Stimulated activated CD8-positive, alpha-beta memory T cell treated with anti-CD3 and anti-CD28 coated beads, Interleukin-12 subunit alpha, Interleukin-12 subunit beta, amount 100 ng/mL, for 1 hour (primary cell): Measurements from ENCODE around the gene ATP6V0A4.
A peak's percentile ranks its signal among the peaks of the same experiment; 100 is the strongest.
"Not testable (repeated sequence)": the region's sequence is repeated elsewhere in the genome, so short reads cannot be mapped to it uniquely, and the experiment has no call there.

Source experiments
- DNase-seq: peaks from one replicate; pipeline ENCODE4 v3.0.0-alpha.2; 2020; ENCODE audit warnings: low read depth

ATP6V0A4 gene

GRCh38 chr7:138750473-138750872 is 47.5 kb downstream of the ATP6V0A4 start:
- DNase-seq: no peak

GRCh38 chr7:138749960-138750359 is 48.0 kb downstream of the ATP6V0A4 start:
- DNase-seq: no peak

DNA sequence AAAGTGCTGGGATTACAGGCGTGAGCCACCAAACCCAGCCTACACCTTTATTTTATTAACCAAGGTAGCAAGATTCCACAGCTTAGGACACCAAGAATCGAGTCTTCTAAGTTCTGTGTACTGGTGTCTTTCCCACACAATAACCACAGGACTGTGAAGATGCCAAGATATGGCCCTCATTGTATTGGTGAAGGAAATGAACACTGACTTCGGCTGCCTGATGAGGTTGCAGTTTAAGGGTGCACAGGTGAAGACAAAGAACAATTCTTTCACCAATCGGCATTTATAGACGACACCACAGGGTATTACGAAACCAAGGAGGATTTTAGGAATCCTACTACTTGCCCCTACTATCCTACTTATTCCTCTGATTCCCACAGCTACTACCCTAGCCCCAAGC is 49.3 kb downstream of the ATP6V0A4 start:
- no peak for DNase-seq

DNA sequence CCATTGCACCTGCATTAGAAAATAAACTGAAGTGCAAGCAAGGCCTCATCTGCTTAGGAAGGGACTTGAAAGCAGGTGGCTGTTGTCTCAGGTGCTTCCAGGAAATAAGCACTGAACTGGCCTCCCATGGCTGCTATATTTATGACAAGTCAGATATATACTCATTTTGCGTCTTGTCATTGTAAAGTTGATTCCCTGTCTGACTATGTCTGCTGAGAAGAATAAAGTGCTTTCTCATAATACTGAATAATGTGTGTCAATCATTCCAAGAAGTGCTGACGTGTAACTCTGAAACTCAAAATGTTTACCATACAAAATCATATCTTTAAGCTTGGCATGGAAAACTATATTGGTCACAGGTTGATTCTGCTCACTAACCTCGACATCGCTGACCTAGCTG is 51.9 kb downstream of the ATP6V0A4 start:
- no peak for DNase-seq

DNA sequence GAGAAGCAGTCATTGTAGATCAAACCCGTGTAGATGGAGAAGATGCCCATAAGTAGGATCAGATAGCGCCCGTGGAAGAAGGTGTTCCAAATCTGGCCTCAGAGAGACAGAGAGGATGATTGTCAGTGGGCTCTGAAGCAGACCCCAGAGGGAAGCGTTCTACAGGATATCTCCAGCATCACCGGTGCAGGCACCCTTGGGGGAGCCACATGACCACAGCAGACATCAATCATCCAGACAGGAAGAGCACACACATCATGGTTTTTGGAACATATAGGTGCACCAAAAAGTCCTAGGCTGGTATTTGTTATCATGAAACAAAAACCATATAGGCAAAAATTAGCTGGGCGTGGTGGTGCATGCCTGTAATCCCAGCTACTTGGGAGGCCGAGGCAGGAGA is 52.8 kb downstream of the ATP6V0A4 start:
- no peak for DNase-seq

- no peak for DNase-seq
These were observed 56.6 kb downstream of the ATP6V0A4 start for GRCh38 chr7:138741453-138741735.

GRCh38 chr7:138739859-138740258 is 58.1 kb downstream of the ATP6V0A4 start:
- no peak for DNase-seq

- peak; percentile 73 for DNase-seq
These were observed 59.3 kb downstream of the ATP6V0A4 start for GRCh38 chr7:138738551-138739335.

DNA sequence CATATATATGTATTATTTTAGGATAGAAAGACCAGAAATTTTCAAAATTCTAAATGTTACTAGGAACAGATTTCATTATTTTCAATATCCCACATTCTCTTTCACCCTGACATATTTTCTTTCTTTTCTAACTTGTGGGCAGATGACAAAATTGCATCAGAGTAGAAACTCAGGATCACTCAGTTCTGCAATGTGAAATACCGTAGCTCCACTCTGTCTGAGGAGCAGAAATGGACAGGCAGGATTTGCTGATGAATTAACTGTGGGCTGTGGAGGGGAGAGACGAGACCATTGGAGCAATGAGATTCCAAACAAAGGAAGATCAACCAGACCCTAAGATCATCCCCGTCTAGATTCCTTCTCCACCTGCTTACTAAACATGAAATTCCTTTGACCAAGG is 59.9 kb downstream of the ATP6V0A4 start:
- no peak for DNase-seq

DNA sequence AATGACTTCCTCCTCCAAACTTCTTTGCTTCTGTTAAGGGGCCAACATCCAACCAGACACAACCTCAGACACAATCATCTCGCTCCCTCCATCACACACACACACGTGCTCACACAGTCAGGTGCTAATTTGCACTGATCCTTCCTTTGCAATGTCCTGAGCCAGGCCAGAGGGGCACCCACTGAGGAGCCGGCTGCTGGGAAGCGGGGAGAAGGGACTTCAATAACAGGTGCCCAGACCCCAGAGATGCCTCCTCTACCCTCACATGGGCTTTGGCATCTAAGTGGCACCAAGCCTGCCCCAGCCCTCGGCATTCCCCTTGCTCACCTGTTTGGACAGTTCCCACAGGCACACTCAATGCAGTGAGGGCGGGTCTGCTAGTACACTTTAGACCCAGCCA is 62.6 kb downstream of the ATP6V0A4 start:
- no peak for DNase-seq

GRCh38 chr7:138731733-138732132 is 66.3 kb downstream of the ATP6V0A4 start:
- DNase-seq: not testable (repeated sequence)

DNA sequence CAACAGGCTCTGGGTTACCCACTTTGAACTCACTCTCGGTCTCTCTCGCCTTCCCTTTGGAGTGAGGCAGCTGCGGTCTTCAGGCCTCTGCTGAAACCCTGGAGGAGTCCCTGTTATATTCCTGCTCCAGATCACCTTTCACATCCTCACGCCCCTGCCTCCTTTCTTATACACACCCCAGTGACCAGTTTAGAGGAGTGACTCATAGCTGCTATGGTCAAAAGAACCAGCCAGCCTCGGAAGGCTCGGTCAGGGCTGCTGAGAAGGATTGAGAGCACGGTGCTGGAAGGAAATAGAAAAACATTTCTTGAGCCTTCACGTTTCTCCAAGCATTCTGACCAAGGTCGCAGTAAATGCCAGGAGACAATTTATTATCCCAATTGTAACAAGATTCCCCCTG is 68.6 kb downstream of the ATP6V0A4 start:
- DNase-seq: no peak

DNA sequence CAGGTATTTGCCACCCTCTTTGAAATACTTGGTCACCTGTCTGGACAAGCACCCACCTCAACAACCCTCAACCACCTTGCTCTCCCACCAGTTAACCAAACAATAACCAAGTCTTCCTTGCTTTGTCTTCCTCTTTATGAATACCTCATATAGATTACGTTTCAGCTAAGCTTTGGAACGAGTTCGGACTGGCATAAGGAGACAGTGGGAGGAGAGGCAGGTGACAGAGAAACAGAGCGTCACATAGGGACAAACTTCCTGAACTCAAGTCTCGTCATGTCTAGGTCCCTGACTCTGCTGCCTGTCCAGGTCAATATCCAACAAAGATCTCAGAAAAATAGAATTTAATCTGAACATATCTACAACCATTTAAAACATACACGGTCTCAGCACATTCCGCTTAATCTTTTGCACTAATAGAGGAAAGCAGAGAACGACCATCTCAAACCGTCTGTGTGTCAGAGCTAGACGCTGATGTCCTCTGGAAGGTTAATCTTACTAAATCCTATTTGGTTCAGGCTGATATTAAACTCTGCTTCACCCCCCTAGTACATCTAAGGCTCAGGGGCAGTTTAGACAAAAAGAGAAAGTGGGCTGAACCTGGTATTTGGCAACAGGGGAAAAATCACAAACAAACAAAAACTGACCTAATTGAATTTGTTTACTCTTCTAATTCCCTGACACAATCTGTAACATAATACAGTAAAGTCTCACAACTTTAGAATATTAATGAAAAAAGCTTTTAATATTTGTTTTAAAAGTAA is 70.5 kb downstream of the ATP6V0A4 start:
- no peak for DNase-seq

GRCh38 chr7:138726288-138726687 is 71.7 kb downstream of the ATP6V0A4 start:
- no peak for DNase-seq

DNA sequence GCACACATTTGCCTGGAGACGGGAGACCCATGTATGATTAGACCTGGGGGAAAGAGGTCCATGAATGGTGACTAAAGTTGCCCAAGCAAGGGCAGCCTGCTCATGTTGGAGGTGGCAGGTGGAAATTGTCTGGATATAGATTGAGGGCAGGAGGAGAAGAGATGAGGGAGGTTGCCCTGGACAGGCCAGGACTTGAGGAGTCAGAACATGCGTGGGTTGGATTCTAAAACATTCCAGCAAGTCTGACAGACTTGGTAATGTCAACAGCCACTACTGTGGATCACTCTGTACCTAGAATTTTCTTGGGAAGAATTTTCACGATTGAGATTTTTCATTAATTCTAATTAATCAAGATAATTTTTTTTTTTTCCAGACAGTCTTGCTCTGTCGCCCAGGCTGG is 77.7 kb downstream of the ATP6V0A4 start:
- DNase-seq: no peak

GRCh38 chr7:138716889-138717288 is 81.1 kb downstream of the ATP6V0A4 start:
- no peak for DNase-seq

DNA sequence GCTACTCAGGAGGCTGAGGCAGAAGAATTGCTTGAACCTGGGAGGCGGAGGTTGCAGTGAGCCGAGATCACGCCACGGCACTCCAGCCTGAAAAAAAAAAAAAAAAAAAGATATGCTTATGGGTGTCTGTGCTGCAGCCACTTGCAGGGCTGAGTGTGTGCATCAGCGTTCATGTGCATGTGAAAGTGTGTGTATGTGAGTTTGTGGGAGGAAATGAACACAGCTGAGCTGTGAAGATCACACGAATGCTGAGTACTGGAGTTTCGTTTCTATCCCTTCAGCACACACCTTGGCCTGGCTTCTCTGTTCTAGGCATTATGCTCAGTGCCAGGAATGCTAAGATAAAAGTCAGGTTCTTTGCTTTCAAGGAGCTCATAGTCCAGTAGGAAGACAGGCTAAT is 84.8 kb downstream of the ATP6V0A4 start:
- no peak for DNase-seq

GRCh38 chr7:138712652-138713051 is 85.3 kb downstream of the ATP6V0A4 start:
- no peak for DNase-seq

DNA sequence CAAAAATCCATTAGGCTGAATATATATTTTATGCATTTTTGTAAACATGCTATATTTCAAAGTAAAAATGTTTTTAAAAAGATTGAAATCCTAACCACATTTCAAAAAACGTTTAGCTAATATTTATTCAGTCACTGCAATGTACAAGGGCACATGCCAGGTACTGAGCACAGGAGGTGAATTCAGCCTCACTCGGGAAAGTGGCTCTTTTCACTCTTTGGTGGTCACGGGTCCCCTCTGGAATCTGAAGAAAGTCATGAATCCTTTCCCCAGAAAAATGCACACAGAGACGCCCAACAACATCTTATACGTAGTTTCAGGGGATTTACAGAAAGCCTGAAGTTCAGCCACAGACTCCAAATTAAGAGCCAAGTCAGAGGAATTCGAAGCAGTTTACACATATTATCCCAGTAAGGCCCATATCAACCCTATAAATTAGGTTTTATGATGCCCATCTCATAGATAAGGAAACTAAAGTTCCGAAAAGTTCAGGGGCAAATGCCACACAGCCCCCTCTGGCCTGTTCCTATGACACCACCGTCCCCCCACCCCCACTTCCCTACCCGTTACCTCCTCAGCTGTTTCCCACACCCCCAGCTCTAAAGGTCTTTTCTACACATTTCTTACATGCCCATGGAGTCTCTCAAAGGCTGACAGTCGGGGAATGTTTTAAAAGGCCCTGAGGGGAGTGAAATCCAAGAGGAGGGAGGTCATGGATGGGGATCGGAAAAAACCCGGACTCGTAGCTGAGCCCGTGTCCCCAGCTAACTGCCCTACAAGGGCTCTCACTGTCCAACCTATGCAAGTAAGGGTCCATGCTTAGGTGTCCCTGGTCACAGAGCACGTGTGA is 87.2 kb downstream of the ATP6V0A4 start:
- DNase-seq: no peak

GRCh38 chr7:138705167-138705566 is 92.8 kb downstream of the ATP6V0A4 start:
- no peak for DNase-seq

GRCh38 chr7:138701537-138701923 is 96.5 kb downstream of the ATP6V0A4 start:
- no peak for DNase-seq

- DNase-seq: no peak
These were observed 97.0 kb downstream of the ATP6V0A4 start, which contains the start of gene SVOPL for GRCh38 chr7:138700857-138701536. SVOPL (minus strand) TSS chr7:138701362; CDS start chr7:138679045, 22,317 bp downstream.
